HEK293 (cell line): ENCODE results near the gene COL18A1.
A peak's percentile ranks its signal among the peaks of the same experiment; 100 is the strongest.

Source experiments
- ATF2 ChIP-seq: fragments of 450-650 bp; formaldehyde crosslinking; IDR thresholded peaks from 2 replicates; pipeline ENCODE4 v1.5.1; 2016; ENCODE audit warnings: missing biosample characterization, missing genetic modification characterization, low read depth
- GLIS1 ChIP-seq: fragments of 450-650 bp; formaldehyde crosslinking; IDR thresholded peaks from 2 replicates; pipeline ENCODE4 v1.5.1; 2016; ENCODE audit warnings: missing biosample characterization, missing genetic modification characterization
- GLIS2 ChIP-seq: fragments of 450-650 bp; formaldehyde crosslinking; IDR thresholded peaks from 2 replicates; pipeline ENCODE4 v1.5.1; 2016; ENCODE audit warnings: missing biosample characterization, missing genetic modification characterization
- KLF16 ChIP-seq: fragments of 450-650 bp; formaldehyde crosslinking; IDR thresholded peaks from 2 replicates; pipeline ENCODE4 v1.5.1; 2017; ENCODE audit warnings: missing biosample characterization, missing genetic modification characterization
- MZF1 ChIP-seq: fragments of 450-650 bp; formaldehyde crosslinking; IDR thresholded peaks from 2 replicates; pipeline ENCODE4 v1.5.1; 2017; ENCODE audit warnings: missing biosample characterization, missing genetic modification characterization, borderline replicate concordance
- PATZ1 ChIP-seq: fragments of 450-650 bp; formaldehyde crosslinking; IDR thresholded peaks from 2 replicates; pipeline ENCODE4 v1.5.1; 2016; ENCODE audit warnings: missing biosample characterization, missing genetic modification characterization
- PRDM4 ChIP-seq: fragments of 450-650 bp; formaldehyde crosslinking; IDR thresholded peaks from 2 replicates; pipeline ENCODE4 v1.5.1; 2017; ENCODE audit warnings: missing biosample characterization, missing genetic modification characterization
- PRDM6 ChIP-seq: fragments of 450-650 bp; formaldehyde crosslinking; IDR thresholded peaks from 2 replicates; pipeline ENCODE4 v1.5.1; 2017; ENCODE audit warnings: missing biosample characterization, missing genetic modification characterization
- SP2 ChIP-seq: fragments of 450-650 bp; formaldehyde crosslinking; IDR thresholded peaks from 2 replicates; pipeline ENCODE4 v1.5.1; 2016; ENCODE audit warnings: missing biosample characterization, missing genetic modification characterization
- ZBTB6 ChIP-seq: fragments of 450-650 bp; formaldehyde crosslinking; IDR thresholded peaks from 2 replicates; pipeline ENCODE4 v1.5.1; 2017; ENCODE audit warnings: missing biosample characterization, missing genetic modification characterization
- ZEB2 ChIP-seq: fragments of 450-650 bp; formaldehyde crosslinking; IDR thresholded peaks from 2 replicates; pipeline ENCODE4 v1.5.1; 2016; ENCODE audit warnings: missing biosample characterization, missing genetic modification characterization
- ZFP41 ChIP-seq: fragments of 450-650 bp; formaldehyde crosslinking; IDR thresholded peaks from 2 replicates; pipeline ENCODE4 v1.5.1; 2016; ENCODE audit warnings: missing biosample characterization, missing genetic modification characterization, borderline replicate concordance
- ZIC2 ChIP-seq: fragments of 450-650 bp; formaldehyde crosslinking; IDR thresholded peaks from 2 replicates; pipeline ENCODE4 v1.5.1; 2016; ENCODE audit warnings: missing biosample characterization, missing genetic modification characterization
- ZNF112 ChIP-seq: fragments of 450-650 bp; formaldehyde crosslinking; IDR thresholded peaks from 2 replicates; pipeline ENCODE4 v1.5.0; 2017; ENCODE audit warnings: missing biosample characterization, missing genetic modification characterization
- ZNF138 ChIP-seq: fragments of 450-650 bp; formaldehyde crosslinking; IDR thresholded peaks from 2 replicates; pipeline ENCODE4 v1.5.1; 2016; ENCODE audit warnings: missing biosample characterization, missing genetic modification characterization, borderline replicate concordance
- ZNF155 ChIP-seq: fragments of 450-650 bp; formaldehyde crosslinking; IDR thresholded peaks from 2 replicates; pipeline ENCODE4 v1.5.1; 2016; ENCODE audit warnings: missing biosample characterization, missing genetic modification characterization
- ZNF175 ChIP-seq: fragments of 450-650 bp; formaldehyde crosslinking; IDR thresholded peaks from 2 replicates; pipeline ENCODE4 v1.5.1; 2016; ENCODE audit warnings: missing biosample characterization, missing genetic modification characterization
- ZNF184 ChIP-seq: fragments of 450-650 bp; IDR thresholded peaks from 2 replicates; pipeline ENCODE4 v1.5.1; 2018; ENCODE audit warnings: missing biosample characterization, mild to moderate bottlenecking, missing genetic modification characterization
- ZNF214 ChIP-seq: fragments of 450-650 bp; formaldehyde crosslinking; IDR thresholded peaks from 2 replicates; pipeline ENCODE4 v1.5.1; 2017; ENCODE audit warnings: missing biosample characterization, mild to moderate bottlenecking, missing genetic modification characterization, borderline replicate concordance
- ZNF23 ChIP-seq: fragments of 450-650 bp; formaldehyde crosslinking; IDR thresholded peaks from 2 replicates; pipeline ENCODE4 v1.5.1; 2016; ENCODE audit warnings: missing biosample characterization, missing genetic modification characterization, borderline replicate concordance
- ZNF280D ChIP-seq: fragments of 450-650 bp; formaldehyde crosslinking; IDR thresholded peaks from 2 replicates; pipeline ENCODE4 v1.5.1; 2016; ENCODE audit warnings: missing biosample characterization, missing genetic modification characterization
- ZNF311 ChIP-seq: fragments of 450-650 bp; formaldehyde crosslinking; IDR thresholded peaks from 2 replicates; pipeline ENCODE4 v1.5.1; 2017; ENCODE audit warnings: missing biosample characterization, missing genetic modification characterization, borderline replicate concordance
- ZNF350 ChIP-seq: fragments of 450-650 bp; formaldehyde crosslinking; IDR thresholded peaks from 2 replicates; pipeline ENCODE4 v1.5.0; 2017; ENCODE audit warnings: missing biosample characterization, mild to moderate bottlenecking, missing genetic modification characterization
- ZNF404 ChIP-seq: fragments of 450-650 bp; formaldehyde crosslinking; IDR thresholded peaks from 2 replicates; pipeline ENCODE4 v1.5.1; 2017; ENCODE audit warnings: missing biosample characterization, missing genetic modification characterization
- ZNF521 ChIP-seq: fragments of 450-650 bp; formaldehyde crosslinking; IDR thresholded peaks from 2 replicates; pipeline ENCODE4 v1.5.1; 2017; ENCODE audit warnings: missing biosample characterization, mild to moderate bottlenecking, missing genetic modification characterization
- ZNF530 ChIP-seq: fragments of 450-650 bp; formaldehyde crosslinking; IDR thresholded peaks from 2 replicates; pipeline ENCODE4 v1.5.1; 2016; ENCODE audit warnings: low read depth, missing biosample characterization, missing genetic modification characterization
- ZNF707 ChIP-seq: fragments of 450-650 bp; formaldehyde crosslinking; IDR thresholded peaks from 2 replicates; pipeline ENCODE4 v1.5.1; 2016; ENCODE audit warnings: missing biosample characterization, missing genetic modification characterization
- ZSCAN30 ChIP-seq: fragments of 450-650 bp; IDR thresholded peaks from 2 replicates; pipeline ENCODE4 v1.5.1; 2018; ENCODE audit warnings: missing biosample characterization, mild to moderate bottlenecking, missing genetic modification characterization, moderate library complexity
- ZXDB ChIP-seq: fragments of 450-650 bp; formaldehyde crosslinking; IDR thresholded peaks from 2 replicates; pipeline ENCODE4 v1.5.1; 2016; ENCODE audit warnings: missing biosample characterization, missing genetic modification characterization

The COL18A1 gene

GRCh38 chr21:45555557-45556301, 150.8 kb downstream of the COL18A1 start (continued):
- TF ChIP-seq ZNF707 (tag by site-specific recombination) (no peak), ZBTB6 (tag by site-specific recombination) (no peak), ZNF350 (tag by site-specific recombination) (no peak), ZNF112 (tag by site-specific recombination) (no peak), ZNF184 (tag by site-specific recombination) (no peak), PRDM4 (peak; percentile 97), GLIS2 (tag by site-specific recombination) (peak; percentile 95), KLF16 (tag by site-specific recombination) (peak; percentile 81), ZNF404 (tag by site-specific recombination) (no peak), ZFP41 (tag by site-specific recombination) (no peak), ATF2 (tag by site-specific recombination) (peak; percentile 91), SP2 (tag by site-specific recombination) (peak; percentile 46), ZXDB (tag by site-specific recombination) (peak; percentile 81), ZEB2 (tag by site-specific recombination) (peak; percentile 81), ZSCAN30 (tag by site-specific recombination) (no peak), ZNF214 (tag by site-specific recombination) (no peak), ZNF530 (tag by site-specific recombination) (no peak), MZF1 (no peak), ZNF138 (tag by site-specific recombination) (no peak), ZNF280D (no peak), ZNF23 (tag by site-specific recombination) (no peak), ZNF311 (tag by site-specific recombination) (no peak), ZIC2 (tag by site-specific recombination) (peak; percentile 83), ZNF175 (tag by site-specific recombination) (no peak), PATZ1 (tag by site-specific recombination) (peak; percentile 95), GLIS1 (peak; percentile 95), ZNF155 (no peak), PRDM6 (tag by site-specific recombination) (no peak), ZNF521 (tag by site-specific recombination) (no peak)
